Colon (tissue), 2 donors: Measurements from ENCODE around the gene USE1.

Experiments used
- FAIRE-seq: peaks from 2 replicates; lab custom pipeline; 2012; peaks lifted over from hg19 to GRCh38; lab: Jason Lieb, UNC
- donor health status: control.
- donor health status: control.

Gene USE1

GRCh38 chr19:17205237-17206140 lies 9.7 kb upstream of the USE1 start:
- no peak for FAIRE-seq

GRCh38 chr19:17206736-17207581 lies 8.2 kb upstream of the USE1 start:
- no peak for FAIRE-seq

GRCh38 chr19:17209126-17210036 lies 5.8 kb upstream of the USE1 start:
- FAIRE-seq: no peak

GRCh38 chr19:17210296-17210695 lies 4.9 kb upstream of the USE1 start:
- no peak for FAIRE-seq

GRCh38 chr19:17211547-17212446 lies 3.4 kb upstream of the USE1 start:
- FAIRE-seq: no peak

- no peak for FAIRE-seq
Observed at GRCh38 chr19:17213334-17213733, 1.8 kb upstream of the USE1 start.

- FAIRE-seq: no peak
Observed at GRCh38 chr19:17214508-17215126, 540 bp upstream of the USE1 start.

- FAIRE-seq: no peak
Observed at GRCh38 chr19:17216058-17216670, 1.0 kb downstream of the USE1 start.

GRCh38 chr19:17219286-17219685 lies 4.1 kb downstream of the USE1 start:
- FAIRE-seq: no peak

GRCh38 chr19:17220207-17220758 lies 5.1 kb downstream of the USE1 start:
- no peak for FAIRE-seq

GRCh38 chr19:17225053-17225452 lies 9.9 kb downstream of the USE1 start:
- FAIRE-seq: no peak

GRCh38 chr19:17226002-17226933 lies 11.1 kb downstream of the USE1 start, which contains the start of gene OCEL1:
TSS of gene OCEL1 (plus strand) at chr19:17226226. CDS start at chr19:17226248, 22 bp downstream.
- no peak for FAIRE-seq

GRCh38 chr19:17227798-17228367 lies 12.7 kb downstream of the USE1 start:
- FAIRE-seq: no peak

- no peak for FAIRE-seq
Observed at GRCh38 chr19:17229890-17230289, 14.7 kb downstream of the USE1 start.

GRCh38 chr19:17232258-17232657 lies 17.1 kb downstream of the USE1 start:
- no peak for FAIRE-seq

- FAIRE-seq: no peak
Observed at GRCh38 chr19:17234911-17235299, 19.7 kb downstream of the USE1 start.

GRCh38 chr19:17235300-17235970 lies 20.3 kb downstream of the USE1 start:
- no peak for FAIRE-seq
